K562 (cell line): ENCODE data around the gene ERF. TPM values are rescaled to one million over a fixed set of nuclear protein-coding genes. Genes with fewer than 3 reads are reported as not detected.
A peak's percentile ranks its signal among the peaks of the same experiment; 100 is the strongest.

Source experiments
- CCAR2 ChIP-seq: fragments of 200-400 bp; formaldehyde crosslinking; IDR thresholded peaks from 2 replicates; pipeline ENCODE4 v1.6.1; 2017; ENCODE audit warnings: mild to moderate bottlenecking, low read depth, low read length
- MTA1 ChIP-seq: fragments of 450-650 bp; IDR thresholded peaks from 2 replicates; pipeline ENCODE4 v1.6.1; 2017; ENCODE audit warnings: borderline replicate concordance
- SMAD1 ChIP-seq: fragments of 150-350 bp; IDR thresholded peaks from 2 replicates; pipeline ENCODE4 v1.6.1; 2014; ENCODE audit warnings: low read length, low read depth; ENCODE audit not compliant: partially characterized antibody
- SREBF2 ChIP-seq: sonication (generic); formaldehyde crosslinking; IDR thresholded peaks from 2 replicates; pipeline ENCODE4 v1.4.0; 2020; ENCODE audit warnings: mild to moderate bottlenecking, missing genetic modification reagents
- XRCC4 ChIP-seq: IDR thresholded peaks from one replicate; pipeline ENCODE4 v1.6.1; 2011; ENCODE audit not compliant: insufficient read depth, insufficient read length; ENCODE audit errors: extremely low read depth
- polyA plus RNA-seq, 8 experiments: library from polyadenylated mRNA; depleted of rRNA in 4 of 8; stranded (reverse) in 5 of 8; unstranded in 3 of 8; fragments of >200 nt; fragmentation: Nextera tagmentation in 2 of 8; fragmentation: Illumina TruSeq in 1 of 8; extraction: Ambion mirVana in 2 of 8; extraction: Trizol in 1 of 8; gene quantifications; 2 replicates each; pipeline versions ENCODE4 v1.2.1 to v1.2.3, GENCODE V29; 2011 to 2014; ENCODE audit warnings: inconsistent platforms in 1 of 8, missing spikeins in 1 of 8
- total RNA-seq, 7 experiments: library from RNA; depleted of rRNA in 6 of 7; stranded (reverse); fragments of >200 nt in 6 of 7; fragmentation: Illumina TruSeq in 2 of 7; extraction: Trizol in 2 of 7; gene quantifications; 2 replicates each; pipeline versions ENCODE4 v1.2.1 to v1.2.3, GENCODE V29; 2011 to 2021; ENCODE audit warnings: low replicate concordance in 1 of 7
- TF ChIP-seq, protein P1 (sequence below): fragments of 450-650 bp; IDR thresholded peaks from 2 replicates; pipeline ENCODE4 v1.6.1; 2016; ENCODE audit warnings: low read depth
- TF ChIP-seq, protein P2 (sequence below), 2 experiments: fragments of 450-650 bp in 1 of 2; sonication (generic) in 1 of 2; formaldehyde crosslinking in 1 of 2; IDR thresholded peaks; 2 replicates each; pipeline versions ENCODE4 v1.7.1 to v1.9.0; 2016 to 2022; ENCODE audit warnings: inconsistent platforms in 1 of 2, mild to moderate bottlenecking in 1 of 2, missing genetic modification reagents in 1 of 2
- TF ChIP-seq, protein P3 (sequence below): fragments of 250-450 bp; sonication (Bioruptor Pico); IDR thresholded peaks from 2 replicates; pipeline ENCODE4 v1.8.0; 2022; ENCODE audit warnings: inconsistent platforms, mild to moderate bottlenecking, moderate library complexity, borderline replicate concordance

ERF gene
- total and polyA plus RNA-seq, 9 of the 15 experiments (the other 6 are each of a cell fraction or from before 2014, with no cell fraction given): 0.03 to 75.4 (median 27.0) TPM

DNA sequence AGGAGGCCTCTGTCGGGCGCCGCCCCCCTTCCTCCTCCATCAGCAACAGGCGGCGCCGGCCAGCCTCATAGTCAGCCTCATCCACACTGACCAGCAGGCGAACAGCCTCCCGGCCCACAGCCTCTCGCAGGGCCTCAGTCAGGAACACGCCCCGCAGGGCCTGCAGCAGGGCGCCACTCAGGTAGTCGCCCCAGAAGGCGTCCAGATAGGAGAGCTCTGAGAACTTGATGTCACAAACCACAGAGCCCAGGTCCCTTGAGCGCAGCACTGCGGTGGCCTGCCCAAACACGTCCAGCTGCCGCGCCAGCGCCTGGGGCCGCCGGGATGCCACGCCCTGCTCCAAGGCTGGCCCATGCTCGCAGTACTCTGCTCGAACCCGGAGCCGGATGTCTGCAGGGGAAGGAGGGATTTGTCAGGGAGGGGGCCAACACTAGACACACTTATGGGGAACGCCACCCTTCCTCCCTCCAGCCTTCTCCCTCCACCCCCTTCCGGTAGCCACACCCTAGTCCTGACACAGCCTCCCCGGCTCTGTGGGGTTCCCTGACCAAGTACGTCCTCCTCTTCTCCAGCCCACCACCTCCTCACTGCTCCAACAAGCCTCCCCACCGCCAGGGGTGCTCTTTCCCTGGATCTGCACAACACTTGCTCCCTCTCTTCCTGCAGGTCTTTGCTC is 55.4 kb downstream of the ERF start (continued):
- TF ChIP-seq, protein P1, sequence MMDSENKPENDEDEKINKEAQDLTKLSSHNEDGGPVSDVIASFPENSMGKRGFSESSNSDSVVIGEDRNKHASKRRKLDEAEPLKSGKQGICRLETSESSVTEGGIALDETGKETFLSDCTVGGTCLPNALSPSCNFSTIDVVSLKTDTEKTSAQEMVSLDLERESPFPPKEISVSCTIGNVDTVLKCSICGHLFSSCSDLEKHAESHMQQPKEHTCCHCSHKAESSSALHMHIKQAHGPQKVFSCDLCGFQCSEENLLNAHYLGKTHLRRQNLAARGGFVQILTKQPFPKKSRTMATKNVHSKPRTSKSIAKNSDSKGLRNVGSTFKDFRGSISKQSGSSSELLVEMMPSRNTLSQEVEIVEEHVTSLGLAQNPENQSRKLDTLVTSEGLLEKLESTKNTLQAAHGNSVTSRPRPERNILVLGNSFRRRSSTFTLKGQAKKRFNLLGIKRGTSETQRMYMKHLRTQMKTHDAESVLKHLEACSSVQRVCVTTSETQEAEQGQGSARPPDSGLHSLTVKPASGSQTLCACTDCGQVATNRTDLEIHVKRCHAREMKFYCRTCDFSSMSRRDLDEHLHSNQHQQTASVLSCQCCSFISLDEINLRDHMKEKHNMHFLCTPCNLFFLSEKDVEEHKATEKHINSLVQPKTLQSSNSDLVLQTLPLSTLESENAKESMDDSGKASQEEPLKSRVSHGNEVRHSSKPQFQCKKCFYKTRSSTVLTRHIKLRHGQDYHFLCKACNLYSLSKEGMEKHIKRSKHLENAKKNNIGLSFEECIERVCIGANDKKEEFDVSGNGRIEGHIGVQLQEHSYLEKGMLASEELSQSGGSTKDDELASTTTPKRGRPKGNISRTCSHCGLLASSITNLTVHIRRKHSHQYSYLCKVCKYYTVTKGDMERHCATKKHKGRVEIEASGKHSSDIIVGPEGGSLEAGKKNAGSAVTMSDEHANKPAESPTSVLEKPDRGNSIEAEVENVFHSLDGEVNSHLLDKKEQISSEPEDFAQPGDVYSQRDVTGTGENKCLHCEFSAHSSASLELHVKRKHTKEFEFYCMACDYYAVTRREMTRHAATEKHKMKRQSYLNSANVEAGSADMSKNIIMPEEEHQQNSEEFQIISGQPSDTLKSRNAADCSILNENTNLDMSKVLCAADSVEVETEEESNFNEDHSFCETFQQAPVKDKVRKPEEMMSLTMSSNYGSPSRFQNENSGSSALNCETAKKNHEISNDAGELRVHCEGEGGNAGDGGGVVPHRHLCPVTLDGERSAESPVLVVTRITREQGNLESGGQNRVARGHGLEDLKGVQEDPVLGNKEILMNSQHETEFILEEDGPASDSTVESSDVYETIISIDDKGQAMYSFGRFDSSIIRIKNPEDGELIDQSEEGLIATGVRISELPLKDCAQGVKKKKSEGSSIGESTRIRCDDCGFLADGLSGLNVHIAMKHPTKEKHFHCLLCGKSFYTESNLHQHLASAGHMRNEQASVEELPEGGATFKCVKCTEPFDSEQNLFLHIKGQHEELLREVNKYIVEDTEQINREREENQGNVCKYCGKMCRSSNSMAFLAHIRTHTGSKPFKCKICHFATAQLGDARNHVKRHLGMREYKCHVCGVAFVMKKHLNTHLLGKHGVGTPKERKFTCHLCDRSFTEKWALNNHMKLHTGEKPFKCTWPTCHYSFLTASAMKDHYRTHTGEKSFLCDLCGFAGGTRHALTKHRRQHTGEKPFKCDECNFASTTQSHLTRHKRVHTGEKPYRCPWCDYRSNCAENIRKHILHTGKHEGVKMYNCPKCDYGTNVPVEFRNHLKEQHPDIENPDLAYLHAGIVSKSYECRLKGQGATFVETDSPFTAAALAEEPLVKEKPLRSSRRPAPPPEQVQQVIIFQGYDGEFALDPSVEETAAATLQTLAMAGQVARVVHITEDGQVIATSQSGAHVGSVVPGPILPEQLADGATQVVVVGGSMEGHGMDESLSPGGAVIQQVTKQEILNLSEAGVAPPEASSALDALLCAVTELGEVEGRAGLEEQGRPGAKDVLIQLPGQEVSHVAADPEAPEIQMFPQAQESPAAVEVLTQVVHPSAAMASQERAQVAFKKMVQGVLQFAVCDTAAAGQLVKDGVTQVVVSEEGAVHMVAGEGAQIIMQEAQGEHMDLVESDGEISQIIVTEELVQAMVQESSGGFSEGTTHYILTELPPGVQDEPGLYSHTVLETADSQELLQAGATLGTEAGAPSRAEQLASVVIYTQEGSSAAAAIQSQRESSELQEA: no peak
- TF ChIP-seq MTA1 (peak; percentile 61; the same call in 1 of the 2 replicates), CCAR2 (no peak), SREBF2 (no peak), SMAD1 (no peak), XRCC4 (no peak)
- TF ChIP-seq, protein P2, sequence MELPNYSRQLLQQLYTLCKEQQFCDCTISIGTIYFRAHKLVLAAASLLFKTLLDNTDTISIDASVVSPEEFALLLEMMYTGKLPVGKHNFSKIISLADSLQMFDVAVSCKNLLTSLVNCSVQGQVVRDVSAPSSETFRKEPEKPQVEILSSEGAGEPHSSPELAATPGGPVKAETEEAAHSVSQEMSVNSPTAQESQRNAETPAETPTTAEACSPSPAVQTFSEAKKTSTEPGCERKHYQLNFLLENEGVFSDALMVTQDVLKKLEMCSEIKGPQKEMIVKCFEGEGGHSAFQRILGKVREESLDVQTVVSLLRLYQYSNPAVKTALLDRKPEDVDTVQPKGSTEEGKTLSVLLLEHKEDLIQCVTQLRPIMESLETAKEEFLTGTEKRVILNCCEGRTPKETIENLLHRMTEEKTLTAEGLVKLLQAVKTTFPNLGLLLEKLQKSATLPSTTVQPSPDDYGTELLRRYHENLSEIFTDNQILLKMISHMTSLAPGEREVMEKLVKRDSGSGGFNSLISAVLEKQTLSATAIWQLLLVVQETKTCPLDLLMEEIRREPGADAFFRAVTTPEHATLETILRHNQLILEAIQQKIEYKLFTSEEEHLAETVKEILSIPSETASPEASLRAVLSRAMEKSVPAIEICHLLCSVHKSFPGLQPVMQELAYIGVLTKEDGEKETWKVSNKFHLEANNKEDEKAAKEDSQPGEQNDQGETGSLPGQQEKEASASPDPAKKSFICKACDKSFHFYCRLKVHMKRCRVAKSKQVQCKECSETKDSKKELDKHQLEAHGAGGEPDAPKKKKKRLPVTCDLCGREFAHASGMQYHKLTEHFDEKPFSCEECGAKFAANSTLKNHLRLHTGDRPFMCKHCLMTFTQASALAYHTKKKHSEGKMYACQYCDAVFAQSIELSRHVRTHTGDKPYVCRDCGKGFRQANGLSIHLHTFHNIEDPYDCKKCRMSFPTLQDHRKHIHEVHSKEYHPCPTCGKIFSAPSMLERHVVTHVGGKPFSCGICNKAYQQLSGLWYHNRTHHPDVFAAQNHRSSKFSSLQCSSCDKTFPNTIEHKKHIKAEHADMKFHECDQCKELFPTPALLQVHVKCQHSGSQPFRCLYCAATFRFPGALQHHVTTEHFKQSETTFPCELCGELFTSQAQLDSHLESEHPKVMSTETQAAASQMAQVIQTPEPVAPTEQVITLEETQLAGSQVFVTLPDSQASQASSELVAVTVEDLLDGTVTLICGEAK (IDR thresholded peaks at IDR 0.05): peak; percentile 77
- TF ChIP-seq, protein P2 (CRISPR knock-in tag; IDR thresholded peaks at IDR 0.05): no peak
- TF ChIP-seq, protein P3, sequence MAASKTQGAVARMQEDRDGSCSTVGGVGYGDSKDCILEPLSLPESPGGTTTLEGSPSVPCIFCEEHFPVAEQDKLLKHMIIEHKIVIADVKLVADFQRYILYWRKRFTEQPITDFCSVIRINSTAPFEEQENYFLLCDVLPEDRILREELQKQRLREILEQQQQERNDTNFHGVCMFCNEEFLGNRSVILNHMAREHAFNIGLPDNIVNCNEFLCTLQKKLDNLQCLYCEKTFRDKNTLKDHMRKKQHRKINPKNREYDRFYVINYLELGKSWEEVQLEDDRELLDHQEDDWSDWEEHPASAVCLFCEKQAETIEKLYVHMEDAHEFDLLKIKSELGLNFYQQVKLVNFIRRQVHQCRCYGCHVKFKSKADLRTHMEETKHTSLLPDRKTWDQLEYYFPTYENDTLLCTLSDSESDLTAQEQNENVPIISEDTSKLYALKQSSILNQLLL (CRISPR knock-in tag): no peak
